Kidney epithelial cell (primary cell): ENCODE measurements around the gene NTN1. TPM values are rescaled to one million over a fixed set of nuclear protein-coding genes. Genes with fewer than 3 reads are reported as not detected.
"Not testable (repeated sequence)": the region's sequence is repeated elsewhere in the genome, so short reads cannot be mapped to it uniquely, and the experiment has no call there.

ENCODE experiments used
- DNase-seq: peaks from one replicate; pipeline ENCODE4 v3.0.0-alpha.2; 2010; ENCODE audit warnings: low read depth
- H3K27me3 ChIP-seq: 2 replicates; pipeline ENCODE4 v1.6.0; 2011; ENCODE audit warnings: low read length; ENCODE audit not compliant: control insufficient read depth, insufficient read depth
- H3K36me3 ChIP-seq: 2 replicates; pipeline ENCODE4 v1.5.1; 2011; ENCODE audit warnings: low read length; ENCODE audit not compliant: control insufficient read depth, insufficient read depth
- H3K4me3 ChIP-seq: 2 replicates; pipeline ENCODE4 v1.5.1; 2011; ENCODE audit warnings: low read depth, mild to moderate bottlenecking, control low read depth, low read length
- CTCF ChIP-seq: IDR thresholded peaks from 2 replicates; pipeline ENCODE4 v1.5.1; 2011; ENCODE audit warnings: mild to moderate bottlenecking, moderate library complexity, low read length, control low read depth, inconsistent platforms; ENCODE audit not compliant: insufficient read depth, poor library complexity, severe bottlenecking
- total RNA-seq: library from RNA; depleted of rRNA; stranded (reverse); fragments of >200 nt; gene quantifications from 2 replicates; pipeline ENCODE4 v1.2.3, GENCODE V29; 2015

NTN1 gene
- total RNA-seq, 1 donor from 2014 or later, result 15.2 TPM

DNA sequence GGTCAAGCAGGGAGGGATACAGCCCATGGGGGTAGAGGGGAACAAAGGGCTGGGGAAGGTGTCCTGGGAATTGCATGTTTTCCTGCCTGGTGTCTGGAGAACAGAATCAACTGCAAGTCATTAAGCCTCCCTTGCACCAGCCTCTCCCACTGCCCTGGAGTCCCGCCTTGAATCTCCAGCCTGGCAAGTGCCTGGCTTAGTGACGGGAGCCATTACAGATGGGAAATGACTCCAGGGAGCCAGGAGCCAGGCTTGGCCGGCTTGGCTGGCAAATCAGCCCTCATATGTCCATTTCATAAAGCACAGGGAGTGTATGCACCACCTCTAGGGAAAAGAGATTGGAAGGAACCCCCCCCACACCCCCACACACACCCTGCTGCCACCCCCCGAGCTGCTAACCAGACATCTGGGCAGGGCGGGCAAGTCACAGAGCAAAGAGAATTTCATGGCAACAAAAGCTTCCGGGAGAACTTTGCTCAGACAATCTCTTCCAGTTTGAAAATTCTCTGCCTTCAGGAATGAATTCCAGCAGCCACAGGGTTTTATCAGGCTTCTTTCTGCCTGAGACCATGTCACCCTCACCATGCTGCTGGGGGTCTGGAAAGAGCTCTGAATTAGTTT is 127.7 kb downstream of the NTN1 start:
- Histone ChIP-seq H3K27me3 (peaks cover 2% of the 10 kb centered on the region), H3K36me3 (no peaks in the 10 kb centered on the region), H3K4me3 (no peak overlapping the region)
- no peak for DNase-seq
- TF ChIP-seq CTCF, result no peak

DNA sequence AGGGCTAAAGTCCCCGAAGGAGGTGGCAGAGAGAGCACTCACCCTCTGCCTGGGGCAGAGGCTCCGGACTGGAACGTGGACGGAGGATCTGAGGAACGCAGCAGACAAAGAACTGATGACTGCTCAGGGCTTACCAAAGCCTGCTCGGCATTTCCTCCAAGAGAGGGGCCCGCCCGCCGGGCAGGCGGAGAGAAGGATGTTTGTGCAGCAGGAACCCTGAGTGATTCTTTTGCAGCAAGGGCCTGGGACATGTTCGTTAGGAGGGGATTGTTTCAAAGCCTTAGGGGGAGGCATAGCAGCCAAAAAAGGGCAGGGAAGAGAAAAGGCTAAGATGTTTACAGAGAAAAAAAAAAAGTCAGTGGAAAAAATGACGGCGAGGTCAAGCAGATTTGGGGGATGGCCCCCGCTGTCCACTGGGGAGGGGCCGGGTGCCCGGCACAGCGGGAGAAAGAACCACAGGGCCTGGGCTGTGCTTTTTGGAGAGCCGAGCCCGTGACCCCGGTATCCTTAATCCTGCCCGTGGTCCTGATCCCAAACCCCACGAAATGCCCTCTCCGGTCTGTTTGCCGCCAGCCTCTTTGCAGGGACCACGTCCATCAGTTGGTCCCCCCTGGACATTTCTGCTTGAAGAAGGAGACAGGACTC is 129.3 kb downstream of the NTN1 start:
- TF ChIP-seq CTCF, result no peak
- no peak for DNase-seq
- peaks cover 2% of the 10 kb centered on the region for H3K27me3 ChIP-seq
- no peak overlapping the region for H3K4me3 ChIP-seq
- H3K36me3 ChIP-seq, result no peaks in the 10 kb centered on the region

DNA sequence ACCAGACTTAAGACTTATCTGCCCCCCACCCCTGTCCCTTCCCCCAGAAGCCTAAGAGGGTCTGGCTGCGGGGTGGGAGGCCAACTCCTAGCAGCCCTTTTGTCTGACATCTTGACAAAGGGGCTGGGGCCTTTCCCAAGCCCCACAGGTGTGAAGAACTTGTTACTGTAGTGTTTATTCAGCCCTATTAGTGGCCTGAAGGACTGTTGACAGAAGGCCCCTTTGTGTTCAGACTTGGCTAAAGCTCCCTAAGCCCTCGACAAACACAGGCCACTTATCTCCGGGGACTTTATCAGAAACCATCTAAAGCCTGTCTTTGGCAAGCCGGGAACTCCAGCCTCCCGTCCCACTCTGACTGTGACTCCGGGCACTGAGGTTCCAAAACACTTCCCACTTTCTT is 129.8 kb downstream of the NTN1 start:
- no peak for DNase-seq
- Histone ChIP-seq H3K4me3 (no peak overlapping the region), H3K36me3 (no peaks in the 10 kb centered on the region), H3K27me3 (peaks cover 2% of the 10 kb centered on the region)
- no peak for TF ChIP-seq CTCF

DNA sequence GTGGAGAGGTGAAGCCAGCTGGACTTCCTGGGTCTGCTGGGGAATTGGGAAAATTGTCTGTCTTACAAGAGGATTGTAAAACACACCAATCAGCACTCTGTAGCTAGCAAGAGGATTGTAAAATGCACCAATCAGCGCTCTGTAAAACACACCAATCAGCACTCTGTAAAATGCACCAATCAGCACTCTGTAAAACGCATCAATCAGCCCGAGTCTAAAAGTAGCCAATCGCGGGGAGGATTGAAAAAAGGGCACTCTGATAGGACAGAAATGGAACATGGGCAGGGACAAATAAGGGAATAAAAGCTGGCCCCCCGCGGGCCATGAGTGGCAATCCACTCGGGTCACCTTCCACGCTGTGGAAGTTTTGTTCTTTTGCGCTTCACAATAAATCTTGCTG is 130.4 kb downstream of the NTN1 start:
- not testable (repeated sequence) for H3K36me3 ChIP-seq, H3K4me3 ChIP-seq, DNase-seq, H3K27me3 ChIP-seq

DNA sequence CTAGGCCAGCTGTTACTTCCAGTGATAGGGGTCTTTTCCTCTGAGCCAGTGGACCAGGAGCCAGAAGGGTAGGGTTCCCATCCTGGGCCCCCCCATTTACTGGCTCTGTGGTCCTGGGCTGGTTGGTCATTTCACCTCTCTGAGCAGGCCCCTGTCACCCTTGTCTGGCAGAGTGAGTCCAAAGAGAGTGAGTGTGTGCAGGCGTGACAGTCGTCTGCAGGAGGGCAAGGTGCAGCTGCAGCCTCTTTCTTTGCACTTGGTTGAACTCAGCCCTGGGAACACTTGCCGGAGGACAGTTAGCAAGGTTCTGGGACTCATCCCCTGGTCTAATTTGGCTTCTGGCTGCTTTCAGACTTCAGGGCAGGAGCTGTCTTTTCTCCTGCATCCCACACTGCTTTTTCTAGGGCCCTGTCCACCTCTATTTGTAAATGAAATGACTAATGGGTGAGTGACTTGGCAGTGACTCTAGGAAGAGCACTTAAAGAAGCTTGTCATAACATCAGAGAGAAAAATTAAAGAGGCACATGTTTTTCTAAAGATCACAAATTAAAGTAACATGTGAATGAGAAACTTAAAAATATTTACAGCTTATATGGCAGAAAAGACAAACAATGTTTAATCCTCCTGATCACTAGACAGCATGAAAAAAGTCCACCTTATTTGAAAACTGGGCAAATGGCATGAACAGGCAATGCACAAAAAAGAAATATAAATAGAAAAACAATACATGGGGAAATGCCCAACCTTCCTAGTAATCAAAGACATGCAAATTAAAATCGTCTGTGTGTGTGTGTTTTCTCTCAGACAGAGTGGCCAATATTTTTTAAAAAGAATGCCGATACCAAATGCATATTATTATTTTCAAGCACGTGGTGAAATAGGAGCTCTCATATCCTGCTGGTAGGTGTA is 137.5 kb downstream of the NTN1 start:
- no peak for TF ChIP-seq CTCF
- Histone ChIP-seq H3K27me3 (no peaks in the 10 kb centered on the region), H3K36me3 (no peaks in the 10 kb centered on the region), H3K4me3 (no peak overlapping the region)
- DNase-seq, result no peak

- no peak for DNase-seq
- TF ChIP-seq CTCF, result no peak
- H3K27me3 ChIP-seq, result no peaks in the 10 kb centered on the region
- H3K4me3 ChIP-seq, result no peak overlapping the region
- H3K36me3 ChIP-seq, result no peaks in the 10 kb centered on the region
These were observed 141.1 kb downstream of the NTN1 start for GRCh38 chr17:9162275-9162985.
